ENCODE measurements around the gene EHMT2. TPM values are rescaled to one million over a fixed set of nuclear protein-coding genes. Genes with fewer than 3 reads are reported as not detected.

Gene EHMT2
- total and polyA plus RNA-seq, 8 donors: 13.4 to 55.8 (median 20.6) TPM

DNA sequence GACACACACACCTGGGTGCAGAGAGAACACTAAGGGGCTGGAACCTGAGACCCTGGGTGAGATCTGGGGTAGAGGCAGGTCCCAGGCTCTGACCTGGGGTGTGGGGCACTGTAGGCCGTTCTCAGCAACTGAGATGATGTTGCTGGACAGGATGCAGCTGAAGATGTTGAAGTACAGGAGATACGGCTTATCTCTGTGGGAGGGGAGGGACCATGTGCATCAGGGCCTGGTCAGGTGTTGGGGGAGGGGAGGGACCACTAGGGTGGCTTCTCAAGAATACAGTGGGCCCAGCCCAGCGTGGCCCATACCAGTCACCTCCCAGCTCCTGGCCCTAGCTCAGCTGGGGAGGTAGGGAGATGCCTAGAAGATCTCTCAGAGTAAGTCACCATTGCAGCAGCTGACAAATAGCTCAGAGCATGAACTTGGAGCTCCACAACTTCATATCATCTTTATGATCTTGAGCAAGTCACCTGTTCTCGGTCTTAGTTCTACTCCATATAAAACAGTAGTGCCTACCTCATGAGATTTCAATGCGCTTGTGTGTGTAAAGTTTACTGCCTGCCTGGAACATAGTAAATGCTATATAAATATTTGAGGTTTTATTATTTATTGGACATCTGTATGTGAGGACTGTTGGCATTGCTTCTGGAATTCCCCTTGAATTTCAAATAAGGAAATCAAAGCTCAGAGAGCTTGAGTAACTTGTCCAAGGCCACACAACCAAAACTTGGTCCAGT, 22.5 kb downstream of the EHMT2 start:
- no peaks in the 10 kb centered on the region for H3K27me3 ChIP-seq
- H3K36me3 ChIP-seq: no peaks in the 10 kb centered on the region
- intact Hi-C loops (cut with DNase I): no loop called here
- H3K4me3 ChIP-seq: no peak overlapping the region
- H3K9me3 ChIP-seq: no peaks in the 10 kb centered on the region
- peaks cover 0 to 19% (median 6%) of the 10 kb centered on the region in 3 donors for H3K4me1 ChIP-seq
- WGBS, 2 donors: 74 to 79% methylated on average over 5 of the region's 5 CpGs
- no peak for ATAC-seq
- no peak for FAIRE-seq
- TF ChIP-seq, protein P1, sequence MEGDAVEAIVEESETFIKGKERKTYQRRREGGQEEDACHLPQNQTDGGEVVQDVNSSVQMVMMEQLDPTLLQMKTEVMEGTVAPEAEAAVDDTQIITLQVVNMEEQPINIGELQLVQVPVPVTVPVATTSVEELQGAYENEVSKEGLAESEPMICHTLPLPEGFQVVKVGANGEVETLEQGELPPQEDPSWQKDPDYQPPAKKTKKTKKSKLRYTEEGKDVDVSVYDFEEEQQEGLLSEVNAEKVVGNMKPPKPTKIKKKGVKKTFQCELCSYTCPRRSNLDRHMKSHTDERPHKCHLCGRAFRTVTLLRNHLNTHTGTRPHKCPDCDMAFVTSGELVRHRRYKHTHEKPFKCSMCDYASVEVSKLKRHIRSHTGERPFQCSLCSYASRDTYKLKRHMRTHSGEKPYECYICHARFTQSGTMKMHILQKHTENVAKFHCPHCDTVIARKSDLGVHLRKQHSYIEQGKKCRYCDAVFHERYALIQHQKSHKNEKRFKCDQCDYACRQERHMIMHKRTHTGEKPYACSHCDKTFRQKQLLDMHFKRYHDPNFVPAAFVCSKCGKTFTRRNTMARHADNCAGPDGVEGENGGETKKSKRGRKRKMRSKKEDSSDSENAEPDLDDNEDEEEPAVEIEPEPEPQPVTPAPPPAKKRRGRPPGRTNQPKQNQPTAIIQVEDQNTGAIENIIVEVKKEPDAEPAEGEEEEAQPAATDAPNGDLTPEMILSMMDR (IDR thresholded peaks at IDR 0.05): no peak
- peak in 1 of 6 donors; percentile 3 for DNase-seq
- H3K27ac ChIP-seq: no peak overlapping the region

DNA sequence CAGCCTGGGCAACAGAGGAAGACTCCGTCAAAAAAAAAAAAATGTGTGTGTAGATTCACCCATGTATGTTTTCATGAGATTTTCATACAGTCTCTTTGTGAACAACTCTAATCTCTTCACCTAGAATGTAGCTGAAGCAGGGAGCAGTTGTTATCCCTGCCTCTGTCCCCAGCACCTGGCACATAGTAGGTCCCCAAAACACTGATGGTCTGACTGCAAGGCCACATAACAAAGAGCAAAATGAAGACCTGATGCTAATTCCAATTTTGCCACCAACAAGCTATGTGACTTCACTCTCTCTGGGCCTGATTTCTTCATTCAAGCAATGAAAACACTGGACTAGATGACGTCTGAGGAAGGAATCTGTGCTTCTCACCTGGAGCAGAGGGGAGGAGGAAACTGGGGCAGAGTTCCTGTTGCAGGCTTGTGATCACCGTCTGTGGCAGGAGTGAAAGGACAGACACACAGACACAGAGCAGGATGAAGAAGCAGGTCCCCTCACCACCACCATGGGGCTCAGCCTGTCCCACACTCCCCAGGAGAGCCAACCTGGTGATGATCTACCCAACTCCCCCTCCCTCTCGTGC, 23.3 kb downstream of the EHMT2 start:
- 56 to 72% methylated on average over 4 of the region's 4 CpGs for WGBS, 2 donors
- Histone ChIP-seq H3K4me3 (no peak overlapping the region), H3K4me1 (peaks cover 0 to 19% (median 6%) of the 10 kb centered on the region in 3 donors), H3K9me3 (no peaks in the 10 kb centered on the region), H3K27me3 (no peaks in the 10 kb centered on the region), H3K36me3 (no peaks in the 10 kb centered on the region), H3K27ac (no peak overlapping the region)
- ATAC-seq (no peak), FAIRE-seq (no peak), DNase-seq (no peak)
- TF ChIP-seq, protein P1 (IDR thresholded peaks at IDR 0.05): no peak
- intact Hi-C loops (cut with DNase I): no loop called here

DNA sequence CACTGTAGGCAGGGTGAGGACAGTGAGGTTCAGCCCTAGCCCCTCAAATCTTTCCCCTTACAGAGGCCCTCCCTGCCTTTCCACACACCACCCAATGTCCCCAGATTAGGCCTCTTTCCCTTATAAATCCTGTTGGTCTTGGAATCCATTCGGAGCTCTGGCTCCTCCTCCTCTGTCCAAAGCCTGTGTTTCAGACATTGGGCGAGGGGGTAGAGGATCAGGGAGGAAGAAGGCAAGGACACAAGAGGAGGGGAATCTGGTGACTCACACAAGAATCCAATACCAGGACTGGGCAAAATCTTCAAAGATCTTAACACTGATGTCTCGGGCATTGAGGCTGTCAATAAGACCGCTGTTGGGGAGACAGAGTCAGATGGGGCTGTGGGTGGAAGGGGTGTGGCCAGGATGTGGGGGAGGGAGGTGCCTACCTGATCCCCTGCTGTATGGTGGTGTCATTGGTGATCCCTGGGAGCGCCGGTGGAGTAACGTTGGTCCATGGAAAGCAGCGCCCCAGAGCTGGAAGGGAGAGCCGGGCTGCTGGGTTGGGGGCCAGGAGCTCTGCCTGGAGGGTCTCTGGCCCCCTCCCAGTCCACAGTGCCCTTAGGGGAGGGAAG, 26.3 kb downstream of the EHMT2 start:
- no peak overlapping the region for H3K27ac ChIP-seq
- H3K36me3 ChIP-seq: no peaks in the 10 kb centered on the region
- H3K4me3 ChIP-seq: no peak overlapping the region
- H3K4me1 ChIP-seq: peaks cover 0 to 10% (median 0%) of the 10 kb centered on the region in 3 donors
- TF ChIP-seq, protein P1 (IDR thresholded peaks at IDR 0.05): no peak
- no peak for DNase-seq
- H3K27me3 ChIP-seq: no peaks in the 10 kb centered on the region
- FAIRE-seq: no peak
- intact Hi-C loops (cut with DNase I): no loop called here
- 55 to 56% methylated on average over 9 of the region's 9 CpGs for WGBS, 2 donors
- ATAC-seq: no peak
- H3K9me3 ChIP-seq: no peaks in the 10 kb centered on the region

GRCh38 chr6:31870385-31870921, 27.0 kb downstream of the EHMT2 start:
- H3K4me3 ChIP-seq: no peak overlapping the region
- TF ChIP-seq, protein P1 (IDR thresholded peaks at IDR 0.05): no peak
- no peak overlapping the region for H3K27ac ChIP-seq
- peaks cover 0 to 5% (median 0%) of the 10 kb centered on the region in 3 donors for H3K4me1 ChIP-seq
- no peaks in the 10 kb centered on the region for H3K36me3 ChIP-seq
- DNase-seq: no peak
- ATAC-seq: no peak
- no peak for FAIRE-seq
- no peaks in the 10 kb centered on the region for H3K9me3 ChIP-seq
- H3K27me3 ChIP-seq: no peaks in the 10 kb centered on the region
- intact Hi-C loops (cut with DNase I): no loop called here
- WGBS, 2 donors: 73 to 78% methylated on average over 16 of the region's 16 CpGs

All from pancreas (tissue), 10 donors.